Left renal pelvis (tissue), 4 donors: Measurements from ENCODE around the gene ATRNL1. TPM values are rescaled to one million over a fixed set of nuclear protein-coding genes. Genes with fewer than 3 reads are reported as not detected.

Source experiments
- DNase-seq, 4 donors: peaks; one replicate each; pipeline ENCODE4 v3.0.0-alpha.2; 2013; ENCODE audit warnings: low read depth in 4 of 4, low spot score in 3 of 4
- polyA plus RNA-seq, 4 donors: library from polyadenylated mRNA; unstranded; fragments of 120-200 nt; gene quantifications; one replicate each; pipeline ENCODE4 v1.2.1, GENCODE V29; 2013; ENCODE audit not compliant: insufficient read length in 4 of 4

ATRNL1 gene
- polyA plus RNA-seq, 4 donors, result 20.9 to 38.8 (median 26.8) TPM

- no peak for DNase-seq
Observed at GRCh38 chr10:115971921-115972320, 878.8 kb downstream of the ATRNL1 start.

GRCh38 chr10:115972426-115972825 lies 879.3 kb downstream of the ATRNL1 start:
- no peak for DNase-seq

GRCh38 chr10:115974351-115974750 lies 881.2 kb downstream of the ATRNL1 start:
- no peak for DNase-seq

- DNase-seq, result no peak
Observed at GRCh38 chr10:115974816-115975430, 881.8 kb downstream of the ATRNL1 start.

GRCh38 chr10:115975506-115975905 lies 882.3 kb downstream of the ATRNL1 start:
- no peak for DNase-seq

GRCh38 chr10:115976342-115976741 lies 883.2 kb downstream of the ATRNL1 start:
- no peak for DNase-seq

GRCh38 chr10:115977855-115978254 lies 884.7 kb downstream of the ATRNL1 start:
- DNase-seq, result no peak

- no peak for DNase-seq
Observed at GRCh38 chr10:115979576-115979975, 886.4 kb downstream of the ATRNL1 start.

GRCh38 chr10:115980470-115980869 lies 887.3 kb downstream of the ATRNL1 start:
- no peak for DNase-seq

GRCh38 chr10:115981081-115981480 lies 887.9 kb downstream of the ATRNL1 start:
- DNase-seq, result peak in 2 of 4 donors; percentile 29 to 57

GRCh38 chr10:115982076-115982475 lies 888.9 kb downstream of the ATRNL1 start:
- no peak for DNase-seq

- DNase-seq, result no peak
Observed at GRCh38 chr10:115982526-115982925, 889.4 kb downstream of the ATRNL1 start.

- no peak for DNase-seq
Observed at GRCh38 chr10:115985786-115986185, 892.6 kb downstream of the ATRNL1 start.

- no peak for DNase-seq
Observed at GRCh38 chr10:115988380-115988779, 895.2 kb downstream of the ATRNL1 start.

GRCh38 chr10:115989621-115990020 lies 896.5 kb downstream of the ATRNL1 start:
- no peak for DNase-seq

- no peak for DNase-seq
Observed at GRCh38 chr10:115992236-115992986, 899.2 kb downstream of the ATRNL1 start.

- no peak for DNase-seq
Observed at GRCh38 chr10:115996031-115996430, 902.9 kb downstream of the ATRNL1 start.

- DNase-seq, result no peak
Observed at GRCh38 chr10:115998301-115998700, 905.1 kb downstream of the ATRNL1 start.
